H1 (cell line): Measurements from ENCODE around the gene HYDIN. TPM values are rescaled to one million over a fixed set of nuclear protein-coding genes. Genes with fewer than 3 reads are reported as not detected.

Experiments used
- CTCF ChIA-PET: fragments of 300-600 bp; sonication (Branson Sonifier 250); formaldehyde crosslinking; loops from one replicate; lab custom pipeline; 2021; ENCODE audit not compliant: partially characterized antibody; lab: Charles Lee
- POLR2A ChIA-PET: fragments of 300-600 bp; sonication (Branson Sonifier 250); formaldehyde crosslinking; loops from one replicate; lab custom pipeline; 2021; ENCODE audit warnings: inconsistent platforms; ENCODE audit not compliant: partially characterized antibody; lab: Charles Lee
- DNase-seq, 2 experiments: peaks; one replicate each; pipeline versions ENCODE4 v3.0.0 to v3.0.0-alpha.2; 2010 to 2022; ENCODE audit warnings: low spot score in 2 of 2, low read depth in 1 of 2, mixed read lengths in 1 of 2
- FAIRE-seq: peaks from 2 replicates; lab custom pipeline; 2011; peaks lifted over from hg19 to GRCh38; lab: Jason Lieb, UNC
- H2AFZ ChIP-seq: 2 replicates; pipeline ENCODE4 v1.8.1; 2012; ENCODE audit warnings: low read length, inconsistent platforms
- H2AK5ac ChIP-seq: 2 replicates; pipeline ENCODE4 v1.6.1; 2013; ENCODE audit warnings: low read depth, low read length
- H2BK120ac ChIP-seq: replicated peaks from 2 replicates; pipeline ENCODE3; 2013; ENCODE audit warnings: low read depth, low read length, inconsistent platforms
- H2BK12ac ChIP-seq: 2 replicates; pipeline ENCODE4 v1.6.1; 2013; ENCODE audit warnings: low read depth, low read length
- H2BK15ac ChIP-seq: 2 replicates; pipeline ENCODE4 v1.6.1; 2013; ENCODE audit warnings: low read length
- H2BK20ac ChIP-seq: 2 replicates; pipeline ENCODE4 v1.6.1; 2013; ENCODE audit warnings: low read length
- H2BK5ac ChIP-seq: 2 replicates; pipeline ENCODE4 v1.6.1; 2013; ENCODE audit warnings: low read depth, low read length
- H3K14ac ChIP-seq: 2 replicates; pipeline ENCODE4 v1.6.1; 2013; ENCODE audit warnings: inconsistent platforms; ENCODE audit not compliant: insufficient read length
- H3K18ac ChIP-seq: 2 replicates; pipeline ENCODE4 v1.6.1; 2013; ENCODE audit warnings: low read length; ENCODE audit errors: extremely low read depth
- H3K23ac ChIP-seq: 2 replicates; pipeline ENCODE4 v1.6.1; 2013; ENCODE audit warnings: inconsistent platforms; ENCODE audit not compliant: insufficient read length
- H3K23me2 ChIP-seq: 2 replicates; pipeline ENCODE4 v1.6.1; 2013; ENCODE audit warnings: low read depth, low read length
- H3K27ac ChIP-seq: 2 replicates; pipeline ENCODE4 v1.6.1; 2011; ENCODE audit warnings: low read depth, low read length, inconsistent platforms
- H3K27me3 ChIP-seq, 4 experiments: replicated peaks in 1 of 4; 1 replicate in 1 of 4; 2 replicates in 3 of 4; pipeline versions ENCODE4 v1.6.1 to v1.8.1; 2011 to 2013; ENCODE audit warnings: low read length in 3 of 4, mild to moderate bottlenecking in 3 of 4, inconsistent platforms in 2 of 4, mixed read lengths in 2 of 4, moderate library complexity in 1 of 4; ENCODE audit not compliant: control insufficient read depth in 3 of 4, insufficient read depth in 3 of 4; ENCODE audit errors: extremely low read depth in 1 of 4
- H3K36me3 ChIP-seq, 4 experiments: 2 replicates each; pipeline versions ENCODE4 v1.6.1 to v1.8.1; 2011 to 2013; ENCODE audit warnings: mild to moderate bottlenecking in 4 of 4, low read length in 3 of 4, moderate library complexity in 2 of 4, control low read depth in 1 of 4, inconsistent platforms in 1 of 4; ENCODE audit not compliant: insufficient read depth in 4 of 4, control insufficient read depth in 2 of 4
- H3K4ac ChIP-seq: replicated peaks from 2 replicates; pipeline ENCODE3; 2013; ENCODE audit warnings: low read length, low read depth, mixed read lengths, inconsistent platforms; ENCODE audit not compliant: insufficient read length
- H3K4me1 ChIP-seq, 4 experiments: replicated peaks in 1 of 4; 1 replicate in 1 of 4; 2 replicates in 3 of 4; pipeline versions ENCODE4 v1.6.1 to v1.8.1; 2011 to 2013; ENCODE audit warnings: low read length in 3 of 4, inconsistent platforms in 2 of 4, mixed read lengths in 1 of 4; ENCODE audit not compliant: insufficient read depth in 4 of 4, control insufficient read depth in 3 of 4
- H3K4me2 ChIP-seq, 2 experiments: 2 replicates each; pipeline versions ENCODE4 v1.6.1 to v1.8.1; 2011 to 2013; ENCODE audit warnings: low read depth in 2 of 2, low read length in 2 of 2, control low read depth in 1 of 2, inconsistent platforms in 1 of 2, mild to moderate bottlenecking in 1 of 2; ENCODE audit not compliant: insufficient read depth in 1 of 2
- H3K4me3 ChIP-seq, 4 experiments: fragments of 200-600, 300-600 bp in 1 of 4; sonication (generic), shearing (Covaris generic), sonication (Bioruptor Twin) in 1 of 4; 2 replicates each; pipeline versions ENCODE4 v1.5.1 to v1.8.1; 2011 to 2016; ENCODE audit warnings: low read length in 4 of 4, low read depth in 3 of 4, control low read depth in 2 of 4, inconsistent platforms in 2 of 4, mild to moderate bottlenecking in 2 of 4, mixed read lengths in 1 of 4, moderate library complexity in 1 of 4; ENCODE audit not compliant: insufficient read depth in 2 of 4; ENCODE audit errors: extremely low read depth in 1 of 4
- H3K56ac ChIP-seq: replicated peaks from 2 replicates; pipeline ENCODE3; 2013; ENCODE audit warnings: low read depth, mild to moderate bottlenecking, mixed read lengths, low read length, inconsistent platforms; ENCODE audit not compliant: insufficient read length
- H3K79me1 ChIP-seq: 2 replicates; pipeline ENCODE4 v1.6.1; 2013; ENCODE audit warnings: low read depth, low read length, control low read depth
- H3K79me2 ChIP-seq, 2 experiments: 2 replicates each; pipeline versions ENCODE4 v1.6.1 to v1.8.1; 2012 to 2013; ENCODE audit warnings: low read length in 2 of 2, mild to moderate bottlenecking in 2 of 2, inconsistent platforms in 1 of 2; ENCODE audit not compliant: insufficient read depth in 2 of 2, control insufficient read depth in 1 of 2
- H3K9ac ChIP-seq, 4 experiments: replicated peaks in 1 of 4; 1 replicate in 1 of 4; 2 replicates in 3 of 4; pipeline versions ENCODE4 v1.6.1 to v1.8.1; 2011 to 2013; ENCODE audit warnings: low read depth in 3 of 4, low read length in 3 of 4, control low read depth in 2 of 4, mild to moderate bottlenecking in 2 of 4, moderate library complexity in 2 of 4, inconsistent platforms in 1 of 4; ENCODE audit errors: extremely low read depth in 1 of 4
- H3K9me3 ChIP-seq, 2 experiments: 2 replicates each; pipeline versions ENCODE4 v1.6.1 to v1.8.1; 2012 to 2013; ENCODE audit warnings: mild to moderate bottlenecking in 2 of 2, moderate library complexity in 2 of 2, control low read depth in 1 of 2, inconsistent platforms in 1 of 2, low read depth in 1 of 2, low read length in 1 of 2, mixed read lengths in 1 of 2; ENCODE audit not compliant: insufficient read depth in 2 of 2
- H4K20me1 ChIP-seq, 2 experiments: replicated peaks in 1 of 2; 2 replicates each; pipeline versions ENCODE3 to v1.8.1; 2011 to 2013; ENCODE audit warnings: inconsistent platforms in 2 of 2, low read length in 2 of 2, mild to moderate bottlenecking in 1 of 2; ENCODE audit not compliant: insufficient read depth in 2 of 2, control insufficient read depth in 1 of 2
- H4K5ac ChIP-seq: 2 replicates; pipeline ENCODE4 v1.6.1; 2013; ENCODE audit warnings: low read length, low read depth, mixed read lengths, inconsistent platforms; ENCODE audit not compliant: insufficient read length
- H4K8ac ChIP-seq: 2 replicates; pipeline ENCODE4 v1.8.0; 2013; ENCODE audit warnings: mild to moderate bottlenecking, moderate library complexity, low read length, inconsistent platforms; ENCODE audit not compliant: insufficient read depth; ENCODE audit errors: extremely low read depth
- H4K91ac ChIP-seq: replicated peaks from 2 replicates; pipeline ENCODE3; 2013; ENCODE audit warnings: low read length, mixed read lengths, inconsistent platforms; ENCODE audit not compliant: insufficient read length
- RNF2 ChIP-seq: fragments of 200-900, 300-1000 bp; sonication (generic); IDR thresholded peaks from 2 replicates; pipeline ENCODE4 v1.7.1; 2016; ENCODE audit warnings: borderline replicate concordance, low read depth, mild to moderate bottlenecking, antibody characterized with exemption, low read length; ENCODE audit not compliant: poor library complexity, severe bottlenecking; ENCODE audit errors: missing control alignments
- WGBS, 2 experiments: shearing (Covaris generic) in 1 of 2; methylation state at CpG; one replicate each; pipeline versions ENCODE4 v1.1.6 to v1.1.7; 2013 to 2015; ENCODE audit warnings: low lambda C conversion rate in 2 of 2, mixed read lengths in 2 of 2, inconsistent platforms in 1 of 2, low coverage in 1 of 2, missing lambda C conversion rate in 1 of 2; ENCODE audit not compliant: insufficient replicate concordance in 2 of 2, insufficient coverage in 1 of 2, insufficient read length in 1 of 2; ENCODE audit errors: extremely low coverage in 1 of 2, missing lambda C conversion rate in 1 of 2; 5-methylcytosine and 5-hydroxymethylcytosine counted together
- polyA plus RNA-seq, 7 experiments: library from polyadenylated mRNA; depleted of rRNA in 3 of 7; stranded (reverse) in 5 of 7; unstranded in 2 of 7; fragments of >200 nt in 5 of 7; fragments of 200-250 nt in 2 of 7; gene quantifications; 1 replicate in 5 of 7; 2 replicates in 1 of 7; 4 replicates in 1 of 7; pipeline versions ENCODE4 v1.2.1 to v1.2.3, GENCODE V29; 2011 to 2013; ENCODE audit warnings: missing spikeins in 2 of 7, mixed read lengths in 2 of 7
- total RNA-seq: library from RNA; stranded (reverse); fragmentation: NEBNext Ultra II Directional; extraction: Animal tissue kit (Norgen Biotek cat#: 25700); gene quantifications from 2 replicates; pipeline ENCODE4 v1.2.1, GENCODE V29; 2021
- TF ChIP-seq, protein P1 (sequence below): IDR thresholded peaks from 2 replicates; pipeline ENCODE4 v1.6.1; 2012; ENCODE audit warnings: low read length, inconsistent platforms

The HYDIN gene
- total and polyA plus RNA-seq, 2 of the 8 experiments (the other 6 are each of a cell fraction or from before 2014, with no cell fraction given): 1.1 to 1.8 TPM

DNA sequence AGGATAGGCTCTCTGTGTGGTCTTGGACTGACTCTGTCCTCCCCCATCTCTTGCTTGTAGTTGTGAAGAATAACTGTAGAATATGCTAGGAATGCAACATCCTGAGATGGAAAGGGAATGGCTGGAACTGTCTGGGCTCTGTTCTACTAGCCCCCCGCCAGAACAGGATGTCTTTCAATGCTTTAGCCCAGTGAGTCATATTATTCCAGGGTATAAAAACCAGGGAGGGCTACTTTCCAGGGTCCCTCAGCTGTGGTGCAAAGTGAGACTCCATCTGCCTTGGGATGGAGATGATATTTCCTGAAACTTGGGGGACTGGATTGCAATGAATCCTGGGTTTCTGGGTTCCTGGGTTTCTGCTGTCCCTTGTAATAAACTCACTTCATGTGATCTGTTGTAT is 32.1 kb downstream of the HYDIN start:
- Histone ChIP-seq H3K27ac (no peak overlapping the region), H2BK120ac (no peak overlapping the region), H3K56ac (no peak overlapping the region), H3K23me2 (no peaks in the 10 kb centered on the region), H2AK5ac (no peak overlapping the region), H3K23ac (no peak overlapping the region), H3K9ac (no peak overlapping the region), H3K27me3 (no peaks in the 10 kb centered on the region), H3K4me3 (no peak overlapping the region), H3K79me2 (no peaks in the 10 kb centered on the region), H2BK20ac (no peak overlapping the region), H4K91ac (no peak overlapping the region), H3K14ac (no peak overlapping the region), H3K18ac (no peak overlapping the region), H3K4me1 (no peaks in the 10 kb centered on the region), H2BK12ac (no peak overlapping the region), H4K8ac (no peak overlapping the region), H4K5ac (no peak overlapping the region), H3K36me3 (no peaks in the 10 kb centered on the region), H3K4ac (no peak overlapping the region), H2BK15ac (no peak overlapping the region), H3K4me2 (no peak overlapping the region), H2AFZ (no peak overlapping the region), H3K79me1 (no peaks in the 10 kb centered on the region), H4K20me1 (no peaks in the 10 kb centered on the region), H3K9me3 (no peaks in the 10 kb centered on the region; a peak in 1 of 4 replicates), H2BK5ac (no peak overlapping the region)
- CTCF ChIA-PET: interaction anchor here (1.1 kb wide), 1 partner anchor 15 kb away, joined by 3 read pairs; no protein-coding TSS in a partner anchor
- no peak for DNase-seq
- 58% methylated on average over 1 of the region's 1 CpG; no CpG with 5 or more reads in 1 of the 2 experiments for WGBS, 2 experiments
- no peak for FAIRE-seq
- POLR2A ChIA-PET: no interaction called here
- TF ChIP-seq RNF2: no peak
- TF ChIP-seq, protein P1, sequence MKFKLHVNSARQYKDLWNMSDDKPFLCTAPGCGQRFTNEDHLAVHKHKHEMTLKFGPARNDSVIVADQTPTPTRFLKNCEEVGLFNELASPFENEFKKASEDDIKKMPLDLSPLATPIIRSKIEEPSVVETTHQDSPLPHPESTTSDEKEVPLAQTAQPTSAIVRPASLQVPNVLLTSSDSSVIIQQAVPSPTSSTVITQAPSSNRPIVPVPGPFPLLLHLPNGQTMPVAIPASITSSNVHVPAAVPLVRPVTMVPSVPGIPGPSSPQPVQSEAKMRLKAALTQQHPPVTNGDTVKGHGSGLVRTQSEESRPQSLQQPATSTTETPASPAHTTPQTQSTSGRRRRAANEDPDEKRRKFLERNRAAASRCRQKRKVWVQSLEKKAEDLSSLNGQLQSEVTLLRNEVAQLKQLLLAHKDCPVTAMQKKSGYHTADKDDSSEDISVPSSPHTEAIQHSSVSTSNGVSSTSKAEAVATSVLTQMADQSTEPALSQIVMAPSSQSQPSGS: no peak
